Stimulated activated CD4-positive, alpha-beta T cell treated with anti-CD3 and anti-CD28 coated beads, TNF-alpha, amount 100 ng/mL, for 4 hours (primary cell): ENCODE results near the gene GLMP.
"Not testable (repeated sequence)": the region's sequence is repeated elsewhere in the genome, so short reads cannot be mapped to it uniquely, and the experiment has no call there.

ENCODE experiments used
- DNase-seq, 3 experiments: peaks; one replicate each; pipeline ENCODE4 v3.0.0-alpha.2; 2020; ENCODE audit warnings: low read depth in 3 of 3

GLMP gene

GRCh38 chr1:156295391-156295947, at the start of gene GLMP:
Gene GLMP (minus strand): TSS chr1:156295679. CDS start chr1:156295645, 34 bp downstream.
- no peak for DNase-seq

GRCh38 chr1:156344409-156344808, 48.9 kb upstream of the GLMP start:
- DNase-seq, result no peak

- no peak for DNase-seq
These were observed 46.9 kb upstream of the GLMP start for GRCh38 chr1:156342166-156342955.

- peak; percentile 98 to 99 (median 99) for DNase-seq
These were observed 42.9 kb upstream of the GLMP start, which contains the start of the genes CCT3 and TSACC for GRCh38 chr1:156338180-156338976. Gene CCT3 (minus strand): TSS chr1:156338292. CDS start chr1:156338184, 108 bp downstream. Gene TSACC (plus strand): TSS chr1:156338526. CDS start chr1:156339758, 1,232 bp downstream.

- no peak for DNase-seq
These were observed 42.4 kb upstream of the GLMP start for GRCh38 chr1:156337888-156338179.

GRCh38 chr1:156337052-156337887, 41.8 kb upstream of the GLMP start:
- DNase-seq, result no peak

GRCh38 chr1:156336242-156336641, 40.8 kb upstream of the GLMP start:
- no peak for DNase-seq

GRCh38 chr1:156323179-156323578, 27.7 kb upstream of the GLMP start:
- not testable (repeated sequence) for DNase-seq

- no peak for DNase-seq
These were observed 25.1 kb upstream of the GLMP start for GRCh38 chr1:156320560-156320959.

GRCh38 chr1:156319664-156320063, 24.2 kb upstream of the GLMP start:
- DNase-seq, result no peak

- DNase-seq, result no peak
These were observed 21.4 kb upstream of the GLMP start for GRCh38 chr1:156316909-156317308.

- DNase-seq, result no peak
These were observed 15.5 kb upstream of the GLMP start for GRCh38 chr1:156310962-156311361.

- no peak for DNase-seq
These were observed 12.6 kb upstream of the GLMP start for GRCh38 chr1:156308078-156308477.

GRCh38 chr1:156305215-156305614, 9.7 kb upstream of the GLMP start:
- no peak for DNase-seq

GRCh38 chr1:156303241-156303640, 7.8 kb upstream of the GLMP start:
- DNase-seq, result no peak

GRCh38 chr1:156298852-156299357, 3.4 kb upstream of the GLMP start, which contains the start of gene VHLL:
Gene VHLL (minus strand): TSS chr1:156299307. CDS start chr1:156299189, 118 bp downstream.
- DNase-seq, result no peak

GRCh38 chr1:156293895-156294294, 1.6 kb downstream of the GLMP start:
- no peak for DNase-seq

GRCh38 chr1:156293098-156293434, 2.4 kb downstream of the GLMP start:
- DNase-seq, result no peak

GRCh38 chr1:156291226-156292061, 4.0 kb downstream of the GLMP start:
- DNase-seq, result no peak

- DNase-seq, result no peak
These were observed 5.6 kb downstream of the GLMP start for GRCh38 chr1:156289857-156290256.

GRCh38 chr1:156286061-156286460, 9.4 kb downstream of the GLMP start:
- DNase-seq, result no peak
